Right lobe of liver (tissue), 6 donors: ENCODE results near the gene APOL2. TPM values are rescaled to one million over a fixed set of nuclear protein-coding genes. Genes with fewer than 3 reads are reported as not detected.

Experiments used
- ATAC-seq, 4 donors: fragments of 200-7000 bp; cut with Tn5 transposase; one replicate each; pipeline ENCODE4 v1.9.1; 2020; ENCODE audit warnings: mild to moderate bottlenecking in 4 of 4, moderate library complexity in 4 of 4
- DNase-seq, 3 donors: peaks; one replicate each; pipeline ENCODE4 v3.0.0-alpha.2; 2020
- H3K27ac ChIP-seq, 3 donors: fragments of 200-600 bp; one replicate each; pipeline ENCODE4 v1.8.0; 2022
- H3K27me3 ChIP-seq, 2 donors: fragments of 200-600 bp; one replicate each; pipeline ENCODE4 v1.8.0; 2022
- H3K36me3 ChIP-seq, 4 donors: fragments of 200-600 bp; sonication (generic) in 1 of 4; one replicate each; pipeline versions ENCODE4 v1.5.1 to v1.8.0; 2017 to 2022; ENCODE audit warnings: control low read depth in 1 of 4
- H3K4me1 ChIP-seq, 4 donors: fragments of 200-600 bp; sonication (generic) in 1 of 4; one replicate each; pipeline versions ENCODE4 v1.5.1 to v1.8.0; 2017 to 2022; ENCODE audit warnings: control low read depth in 1 of 4
- H3K4me3 ChIP-seq, 3 donors: fragments of 200-600 bp; one replicate each; pipeline ENCODE4 v1.8.0; 2022
- H3K9me3 ChIP-seq, 4 donors: fragments of 200-600 bp; sonication (generic) in 1 of 4; one replicate each; pipeline versions ENCODE4 v1.5.1 to v1.8.0; 2017 to 2022; ENCODE audit warnings: control low read depth in 1 of 4
- POLR2A ChIP-seq: fragments of 450-650 bp; IDR thresholded peaks from one replicate; pipeline ENCODE4 v1.6.1; 2017; ENCODE audit warnings: antibody characterized with exemption, mild to moderate bottlenecking
- WGBS: methylation state at CpG from one replicate; pipeline ENCODE4 v1.1.6; 2018; ENCODE audit warnings: low coverage, low lambda C conversion rate; ENCODE audit not compliant: insufficient coverage; ENCODE audit errors: missing lambda C conversion rate; 5-methylcytosine and 5-hydroxymethylcytosine counted together
- intact Hi-C, 2 donors: fragments of 100-400 bp; cut with DNase I; formaldehyde crosslinking; loops; one replicate each; pipeline versions ENCODE4 v1.11.2 to v1.14.1; 2022
- total RNA-seq, 6 experiments: library from RNA; depleted of rRNA in 2 of 6; stranded (reverse); fragments of >200 nt in 2 of 6; fragmentation: NEBNext Ultra II Directional in 3 of 6; extraction: Animal tissue kit (Norgen Biotek cat#: 25700) in 3 of 6; gene quantifications; one replicate each; pipeline versions ENCODE4 v1.1.0 to v1.2.4, GENCODE V29; 2016 to 2023
- TF ChIP-seq, protein P1 (sequence below), 4 donors: fragments of 200-600 bp in 3 of 4; fragments of 450-650 bp in 1 of 4; IDR thresholded peaks; one replicate each; pipeline versions ENCODE4 v1.5.1 to v1.8.0; 2016 to 2022; ENCODE audit warnings: antibody characterized with exemption in 4 of 4, mild to moderate bottlenecking in 2 of 4
- donor health status: DM: no; HTN: yes; CAD: no.
- donor health status: DM: no; HTN: no; CAD: no.
- donor health status: DM: no; HTN: no; CAD: no.
- donor health status: DM: no; HTN: yes; CAD: no.
- donor health status: DM: no; HTN: yes; CAD: no.

APOL2 gene
- total RNA-seq, 6 experiments from 2014 or later = 40.8 to 121 (median 57.5) TPM

DNA sequence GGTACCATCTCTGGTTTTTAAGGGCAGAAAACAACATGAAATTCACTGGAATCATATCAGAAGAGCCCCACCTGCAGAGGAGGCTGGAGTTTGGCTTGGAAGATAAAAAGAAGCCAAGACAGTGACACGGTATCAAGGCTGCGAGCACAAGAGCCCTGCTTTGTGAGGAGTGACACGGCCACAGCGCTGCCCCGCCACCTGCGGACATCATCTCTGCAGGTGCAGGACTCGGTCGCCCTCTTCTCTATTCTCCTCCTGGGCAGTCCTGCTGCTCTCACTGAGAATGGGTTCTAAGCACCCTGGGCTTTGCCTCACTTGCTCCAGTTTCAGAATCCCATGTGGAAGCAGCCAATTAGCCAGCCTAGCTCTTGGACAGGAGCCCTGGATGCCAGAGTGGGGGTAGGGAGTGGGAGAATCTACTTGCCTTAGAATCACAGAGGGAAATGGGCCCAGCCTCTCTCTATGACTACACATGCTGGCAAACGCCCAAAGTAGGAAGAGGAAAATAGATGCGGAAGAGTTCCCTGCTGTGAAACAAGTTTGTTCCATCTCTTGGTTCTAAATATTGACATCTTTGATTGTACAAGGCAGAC is 54.8 kb downstream of the APOL2 start:
- no peak overlapping the region for H3K27ac ChIP-seq
- TF ChIP-seq, protein P1, sequence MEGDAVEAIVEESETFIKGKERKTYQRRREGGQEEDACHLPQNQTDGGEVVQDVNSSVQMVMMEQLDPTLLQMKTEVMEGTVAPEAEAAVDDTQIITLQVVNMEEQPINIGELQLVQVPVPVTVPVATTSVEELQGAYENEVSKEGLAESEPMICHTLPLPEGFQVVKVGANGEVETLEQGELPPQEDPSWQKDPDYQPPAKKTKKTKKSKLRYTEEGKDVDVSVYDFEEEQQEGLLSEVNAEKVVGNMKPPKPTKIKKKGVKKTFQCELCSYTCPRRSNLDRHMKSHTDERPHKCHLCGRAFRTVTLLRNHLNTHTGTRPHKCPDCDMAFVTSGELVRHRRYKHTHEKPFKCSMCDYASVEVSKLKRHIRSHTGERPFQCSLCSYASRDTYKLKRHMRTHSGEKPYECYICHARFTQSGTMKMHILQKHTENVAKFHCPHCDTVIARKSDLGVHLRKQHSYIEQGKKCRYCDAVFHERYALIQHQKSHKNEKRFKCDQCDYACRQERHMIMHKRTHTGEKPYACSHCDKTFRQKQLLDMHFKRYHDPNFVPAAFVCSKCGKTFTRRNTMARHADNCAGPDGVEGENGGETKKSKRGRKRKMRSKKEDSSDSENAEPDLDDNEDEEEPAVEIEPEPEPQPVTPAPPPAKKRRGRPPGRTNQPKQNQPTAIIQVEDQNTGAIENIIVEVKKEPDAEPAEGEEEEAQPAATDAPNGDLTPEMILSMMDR (IDR thresholded peaks at IDR 0.05) = no peak
- peaks cover 0 to 4% (median 0%) of the 10 kb centered on the region in 4 donors for H3K4me1 ChIP-seq
- H3K27me3 ChIP-seq = no peaks in the 10 kb centered on the region
- DNase-seq (no peak), ATAC-seq (no peak)
- 68% methylated on average over 3 of the region's 10 CpGs for WGBS
- no peaks in the 10 kb centered on the region for H3K36me3 ChIP-seq
- no peak overlapping the region for H3K4me3 ChIP-seq
- H3K9me3 ChIP-seq = no peaks in the 10 kb centered on the region
- intact Hi-C loops = loop anchor here (5.0 kb wide), 2 partner anchors 37 to 42 kb away; no protein-coding TSS in a partner anchor

- no peak for TF ChIP-seq POLR2A
- TF ChIP-seq, protein P1 (IDR thresholded peaks at IDR 0.05) = no peak
- intact Hi-C loops = loop anchor here (5.0 kb wide), 2 partner anchors 36 to 41 kb away; no protein-coding TSS in a partner anchor
- Histone ChIP-seq H3K9me3 (no peaks in the 10 kb centered on the region), H3K4me1 (peaks cover 0 to 4% (median 0%) of the 10 kb centered on the region in 4 donors), H3K36me3 (no peaks in the 10 kb centered on the region), H3K27me3 (no peaks in the 10 kb centered on the region), H3K27ac (no peak overlapping the region), H3K4me3 (no peak overlapping the region)
- ATAC-seq (no peak), DNase-seq (no peak)
- WGBS = 100% methylated on average over 1 of the region's 7 CpGs
Measured at GRCh38 chr22:36183446-36183845, 55.9 kb downstream of the APOL2 start.

DNA sequence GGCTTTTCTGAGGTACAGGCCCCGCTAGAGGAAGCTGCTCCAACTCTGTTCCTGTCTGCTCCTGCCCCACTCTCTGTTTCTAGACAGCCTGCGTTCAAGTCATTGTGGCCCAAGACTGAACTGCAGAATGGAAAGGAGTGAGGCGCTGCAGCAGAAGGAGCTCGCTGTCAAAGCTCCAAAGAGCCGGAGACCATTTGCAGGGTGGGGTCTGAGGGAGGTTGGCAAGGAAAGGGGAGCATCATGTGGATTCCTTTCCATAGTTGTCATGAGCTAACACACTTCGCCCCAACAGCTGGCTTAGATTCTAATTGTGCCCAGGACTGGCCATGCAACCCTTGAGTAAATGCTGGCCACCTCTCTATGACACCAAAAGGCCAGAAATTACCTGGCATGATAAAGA is 56.5 kb downstream of the APOL2 start:
- no peak for DNase-seq
- Histone ChIP-seq H3K4me3 (no peak overlapping the region), H3K4me1 (peaks cover 0 to 4% (median 0%) of the 10 kb centered on the region in 4 donors), H3K27me3 (no peaks in the 10 kb centered on the region), H3K36me3 (no peaks in the 10 kb centered on the region), H3K9me3 (no peaks in the 10 kb centered on the region), H3K27ac (no peak overlapping the region)
- no peak for TF ChIP-seq POLR2A
- TF ChIP-seq, protein P1 (IDR thresholded peaks at IDR 0.05) = no peak
- 67% methylated on average over 1 of the region's 6 CpGs for WGBS
- intact Hi-C loops = loop anchor here (5.0 kb wide), 2 partner anchors 36 to 41 kb away; no protein-coding TSS in a partner anchor
- ATAC-seq = no peak

DNA sequence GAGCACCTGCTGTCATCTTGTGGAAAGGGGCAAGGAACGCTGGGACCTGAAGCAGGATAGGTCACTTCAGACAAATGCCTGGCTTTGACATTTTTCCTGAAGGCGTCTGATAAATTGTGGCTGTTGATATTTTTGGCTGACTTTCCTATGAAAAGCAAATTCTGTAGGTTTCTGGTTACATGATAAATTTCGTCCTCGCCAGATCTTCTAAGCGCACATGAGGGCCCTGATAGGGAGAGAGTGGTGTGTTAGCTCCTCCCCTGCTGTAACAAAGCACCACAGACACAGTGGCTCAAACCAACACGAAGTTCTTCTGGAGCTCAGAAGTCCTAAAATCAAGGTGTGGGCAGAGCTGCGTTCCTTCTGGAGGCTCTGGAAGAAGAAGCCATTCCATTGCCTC is 57.3 kb downstream of the APOL2 start:
- Histone ChIP-seq H3K9me3 (no peaks in the 10 kb centered on the region), H3K4me1 (peaks cover 0 to 4% (median 0%) of the 10 kb centered on the region in 4 donors), H3K36me3 (no peaks in the 10 kb centered on the region), H3K27me3 (no peaks in the 10 kb centered on the region), H3K27ac (no peak overlapping the region), H3K4me3 (no peak overlapping the region)
- ATAC-seq (no peak), DNase-seq (no peak)
- TF ChIP-seq, protein P1 (IDR thresholded peaks at IDR 0.05) = no peak
- no peak for TF ChIP-seq POLR2A
- intact Hi-C loops = loop anchor here (5.0 kb wide), 2 partner anchors 35 to 40 kb away; no protein-coding TSS in a partner anchor
- 81% methylated on average over 4 of the region's 7 CpGs for WGBS
